HG03378 (cell line): Measurements from ENCODE around the gene DZANK1.
"Not testable (repeated sequence)": the region's sequence is repeated elsewhere in the genome, so short reads cannot be mapped to it uniquely, and the experiment has no call there.

Source experiments
- ATAC-seq: cut with Tn5 transposase; IDR thresholded peaks from one replicate; pipeline ENCODE4 v1.9.1; 2021; ENCODE audit warnings: mild to moderate bottlenecking, moderate library complexity; ENCODE audit not compliant: unreplicated experiment

The DZANK1 gene

GRCh38 chr20:18466894-18467730 lies at the start of gene DZANK1, which contains the start of gene POLR3F:
TSS of gene DZANK1 (minus strand) at chr20:18467030. CDS start at chr20:18465358, 1,672 bp downstream.
TSS of gene POLR3F (plus strand) at chr20:18467390. CDS start at chr20:18467507, 117 bp downstream.
- peak; percentile 92 for ATAC-seq

- ATAC-seq = no peak
Observed at GRCh38 chr20:18515973-18516372, 49.1 kb upstream of the DZANK1 start.

- ATAC-seq = no peak
Observed at GRCh38 chr20:18514127-18514526, 47.3 kb upstream of the DZANK1 start.

- ATAC-seq = no peak
Observed at GRCh38 chr20:18513208-18513607, 46.4 kb upstream of the DZANK1 start.

GRCh38 chr20:18511571-18511970 lies 44.7 kb upstream of the DZANK1 start:
- ATAC-seq = no peak

GRCh38 chr20:18507218-18508191 lies 40.7 kb upstream of the DZANK1 start, which contains the start of gene SEC23B:
TSS of gene SEC23B (plus strand) at chr20:18507940. CDS start at chr20:18510836, 2,896 bp downstream.
- peak; percentile 96 for ATAC-seq

- ATAC-seq = no peak
Observed at GRCh38 chr20:18506744-18507143, 39.9 kb upstream of the DZANK1 start.

GRCh38 chr20:18504479-18505060 lies 37.7 kb upstream of the DZANK1 start:
- ATAC-seq = no peak

- not testable (repeated sequence) for ATAC-seq
Observed at GRCh38 chr20:18501672-18502071, 34.8 kb upstream of the DZANK1 start.

- no peak for ATAC-seq
Observed at GRCh38 chr20:18497603-18498002, 30.8 kb upstream of the DZANK1 start.

GRCh38 chr20:18496740-18497592 lies 30.1 kb upstream of the DZANK1 start, which contains the start of gene RBBP9:
TSS of gene RBBP9 (minus strand) at chr20:18497225. CDS start at chr20:18497167, 58 bp downstream.
- peak; percentile 91 for ATAC-seq

GRCh38 chr20:18496042-18496441 lies 29.2 kb upstream of the DZANK1 start:
- no peak for ATAC-seq

- ATAC-seq = no peak
Observed at GRCh38 chr20:18488301-18488700, 21.5 kb upstream of the DZANK1 start.

- no peak for ATAC-seq
Observed at GRCh38 chr20:18481596-18481995, 14.8 kb upstream of the DZANK1 start.

GRCh38 chr20:18477821-18478220 lies 11.0 kb upstream of the DZANK1 start:
- no peak for ATAC-seq

GRCh38 chr20:18477218-18477617 lies 10.4 kb upstream of the DZANK1 start:
- ATAC-seq = no peak

GRCh38 chr20:18466574-18466893 lies 296 bp downstream of the DZANK1 start:
- ATAC-seq = peak; percentile 14

GRCh38 chr20:18465536-18466200 lies 1.2 kb downstream of the DZANK1 start:
- ATAC-seq = peak; percentile 34

- ATAC-seq = no peak
Observed at GRCh38 chr20:18456600-18456999, 10.2 kb downstream of the DZANK1 start.
